Embryonic facial prominence (tissue), 1 donor: ENCODE data around the gene PIM1.

Experiments
- DNase-seq: peaks from one replicate; pipeline ENCODE4 v3.0.0-alpha.2; 2016; ENCODE audit errors: extremely low spot score

The PIM1 gene

DNA sequence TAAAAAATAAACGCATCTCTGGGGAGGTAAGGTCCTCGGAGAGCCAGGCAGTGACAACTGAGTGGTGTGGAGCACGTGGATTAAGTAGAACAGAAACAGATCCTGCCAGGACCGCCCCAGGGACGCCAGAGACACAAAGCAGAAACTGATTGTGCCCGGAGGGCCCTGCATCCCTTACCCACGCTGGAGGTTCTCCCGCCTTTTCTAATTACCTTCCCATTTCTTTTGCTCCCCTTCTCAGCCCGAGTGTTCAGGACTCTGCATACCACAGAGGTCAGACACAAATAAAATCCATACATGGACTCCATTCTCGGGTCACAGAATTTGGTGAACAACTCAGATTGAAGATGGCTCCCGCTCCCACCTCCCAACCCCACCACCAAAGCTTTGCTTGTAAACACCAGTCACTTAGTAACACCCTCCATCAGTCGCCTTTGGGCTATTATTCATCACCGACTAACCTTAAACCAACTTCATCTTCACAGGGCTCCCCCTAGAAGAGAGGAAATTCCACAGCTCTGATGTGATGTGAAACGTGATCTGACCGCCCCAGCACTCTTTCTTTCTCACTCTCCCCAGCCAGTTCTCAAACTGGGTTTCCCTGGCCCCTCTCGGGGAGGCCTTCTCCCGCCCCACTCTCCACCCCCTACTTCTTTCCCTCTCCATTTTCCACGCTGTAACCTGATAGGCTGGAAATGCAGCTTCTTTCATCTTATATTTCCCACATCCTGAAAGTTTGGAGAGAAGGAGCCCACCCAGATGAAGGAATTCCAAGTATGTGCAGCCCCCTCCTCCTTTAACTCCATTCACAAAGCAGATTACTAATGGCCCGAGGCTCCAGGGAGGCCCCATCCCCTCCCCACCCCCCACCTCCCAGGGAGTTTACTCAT is 32.5 kb upstream of the PIM1 start:
- DNase-seq = peak; percentile 92

DNA sequence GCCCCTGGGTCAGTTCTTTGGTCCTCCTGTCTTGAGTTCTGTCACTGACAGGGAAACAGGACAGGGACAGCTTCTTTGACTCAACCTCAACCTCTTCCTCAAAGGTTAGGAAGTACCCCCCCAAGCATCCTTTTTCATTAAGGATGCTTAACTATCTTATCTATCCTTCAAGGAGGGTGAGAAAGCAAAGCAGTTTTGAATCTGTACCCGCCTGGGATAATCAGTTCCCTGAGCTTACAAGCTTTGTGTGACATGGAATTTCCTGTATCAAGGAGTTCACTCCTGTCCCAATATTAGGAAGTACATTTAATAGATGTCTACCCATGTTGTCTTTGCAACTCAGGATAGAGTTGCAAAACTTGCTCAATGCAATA is 31.1 kb upstream of the PIM1 start:
- DNase-seq = no peak

DNA sequence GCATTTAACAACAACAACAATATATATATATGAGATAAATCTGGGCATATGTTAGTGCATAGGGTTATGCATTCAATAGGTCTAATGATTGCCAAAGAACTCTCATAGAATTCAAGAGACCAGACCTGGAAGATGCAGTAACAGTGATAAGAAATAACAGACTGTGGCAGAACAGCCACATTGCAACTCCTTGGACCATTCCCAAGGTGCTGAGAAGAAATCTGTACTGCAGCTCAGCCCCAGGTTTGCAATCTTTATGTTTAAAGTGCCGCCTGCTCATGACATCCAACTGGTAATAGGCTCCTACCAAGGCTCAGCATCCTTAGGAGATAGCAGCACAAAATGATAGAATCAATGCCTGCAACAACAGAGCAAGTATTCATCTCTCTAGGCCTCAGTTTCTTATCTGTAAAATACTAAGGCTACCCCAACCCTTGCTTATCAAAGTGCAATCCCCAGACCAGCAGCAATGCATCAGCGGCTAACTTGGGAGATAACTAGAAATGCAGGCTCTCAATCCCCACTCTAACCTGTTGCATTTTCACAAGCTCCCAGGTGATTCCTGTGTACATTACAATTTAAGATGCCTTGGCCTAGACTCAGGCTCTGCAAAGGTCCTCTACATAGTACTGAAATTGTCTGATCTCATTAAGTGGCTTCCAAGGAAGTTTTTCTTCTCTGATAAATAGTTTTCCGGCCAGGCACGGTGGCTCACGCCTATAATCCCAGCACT is 30.6 kb upstream of the PIM1 start:
- DNase-seq = no peak

DNA sequence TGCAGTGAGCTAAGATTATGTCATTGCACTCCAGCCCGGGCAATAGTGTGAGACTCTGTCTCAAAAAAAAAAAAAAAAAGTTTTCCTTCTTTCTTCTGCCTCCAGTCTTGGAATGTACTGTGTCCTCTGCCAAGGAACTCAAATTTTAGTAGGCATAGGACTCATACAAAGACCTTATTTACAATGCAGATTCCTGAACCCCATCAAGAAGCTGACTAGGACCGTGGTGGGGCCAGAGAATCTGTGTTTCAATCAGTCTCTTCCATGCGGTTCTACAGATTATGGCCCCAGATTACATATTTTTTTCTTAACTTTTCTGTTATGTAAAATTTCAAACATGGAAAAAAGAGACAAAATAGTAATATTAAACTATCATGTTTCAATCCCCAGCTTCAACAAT is 29.8 kb upstream of the PIM1 start:
- no peak for DNase-seq

DNA sequence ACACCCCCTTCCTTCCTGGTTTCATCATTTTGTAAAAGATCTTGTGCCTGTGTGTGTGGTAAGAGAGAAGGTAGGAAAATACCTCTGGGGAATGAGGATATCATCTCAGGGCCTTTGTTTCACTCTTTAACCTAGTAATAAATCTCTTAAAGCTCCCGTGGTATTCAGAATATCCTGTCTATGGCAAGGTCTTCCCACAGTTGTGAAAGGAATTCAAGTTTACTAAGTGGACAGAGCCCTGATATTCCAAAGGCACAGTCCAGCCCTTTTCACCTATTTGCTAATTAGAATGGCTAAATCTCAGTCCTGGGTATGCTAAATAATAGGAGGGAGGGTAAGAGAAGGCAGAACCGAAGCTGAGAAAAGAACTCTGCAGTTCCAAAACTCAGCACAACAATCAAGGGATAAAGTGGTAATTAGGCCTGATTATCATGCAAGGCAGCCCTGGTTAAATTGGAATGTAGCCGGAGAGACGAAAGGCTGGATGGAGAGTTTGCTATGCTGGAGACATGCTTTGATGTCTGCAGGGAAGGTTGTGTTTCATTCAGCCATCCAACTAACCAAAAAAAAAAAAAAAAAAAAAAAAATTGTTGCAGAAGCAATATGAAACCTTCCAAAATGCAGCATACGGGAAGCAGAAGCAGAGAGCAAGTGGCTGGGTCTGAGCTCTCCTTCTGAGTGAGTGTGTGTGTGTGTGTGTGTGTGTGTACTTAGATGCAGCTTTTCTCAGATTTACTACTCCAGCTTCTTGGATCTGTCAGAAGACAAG is 28.5 kb upstream of the PIM1 start:
- DNase-seq = peak; percentile 73

DNA sequence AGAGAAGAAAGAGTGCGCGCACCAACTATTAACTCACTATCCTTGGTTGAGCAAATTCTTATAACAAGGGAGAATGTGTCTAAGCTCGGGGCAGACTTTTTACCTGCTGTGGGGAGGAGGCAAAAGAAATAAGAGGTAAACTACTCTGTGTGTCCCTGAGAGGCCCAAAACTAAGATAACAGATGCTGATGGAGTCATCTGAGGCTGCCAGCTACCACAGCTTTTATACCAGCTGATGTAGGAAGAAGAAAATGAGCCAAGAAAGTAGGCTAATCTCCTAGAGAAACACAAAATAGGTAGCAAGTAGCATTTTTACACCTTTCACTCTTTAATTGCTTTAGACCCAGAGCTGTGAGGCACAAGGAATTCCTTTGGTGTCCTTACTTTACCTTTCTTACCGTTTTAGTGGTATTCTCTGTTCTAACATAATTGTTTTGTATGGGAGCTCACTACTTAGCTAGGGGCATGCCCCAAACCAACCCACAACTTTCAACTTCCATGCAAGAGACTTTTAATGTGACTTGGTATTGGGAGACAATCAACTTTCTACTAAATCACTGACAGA is 27.8 kb upstream of the PIM1 start:
- DNase-seq = no peak

DNA sequence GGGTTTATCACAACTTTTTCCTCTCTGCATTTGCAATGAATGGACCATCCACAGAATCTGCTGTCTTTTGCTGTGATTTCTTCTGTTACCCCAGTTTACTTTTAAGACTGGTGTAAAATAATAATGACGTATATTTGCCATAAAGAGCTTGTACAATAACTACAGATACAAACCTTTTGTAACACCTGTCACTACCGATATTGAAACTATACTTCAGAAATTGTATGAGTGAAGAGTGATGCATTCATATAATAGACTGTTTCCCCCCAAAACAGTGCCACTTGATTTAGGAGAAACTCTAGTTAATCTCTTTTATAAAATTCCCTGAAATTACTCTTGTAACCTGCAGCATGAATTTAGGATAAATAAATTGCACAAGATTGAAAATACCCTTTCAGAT is 26.4 kb upstream of the PIM1 start:
- no peak for DNase-seq

DNA sequence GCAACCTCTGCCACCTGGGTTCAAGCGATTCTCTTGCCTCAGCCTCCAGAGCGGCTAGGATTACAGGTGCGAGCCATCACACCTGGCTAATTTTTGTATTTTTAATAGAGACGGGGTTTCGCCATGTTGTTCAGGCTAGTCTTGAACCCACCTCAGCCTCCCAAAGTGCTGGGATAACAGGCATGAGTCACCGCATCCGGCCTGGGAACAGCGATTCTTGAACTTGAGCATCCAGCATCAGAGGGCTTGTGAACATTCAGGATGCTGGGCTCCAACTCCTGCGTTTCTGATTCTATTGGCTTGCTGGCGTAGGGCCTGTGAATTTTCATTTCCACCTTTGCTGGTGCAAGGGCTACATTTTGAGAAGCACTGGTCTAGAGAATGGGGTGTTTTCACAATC is 24.5 kb upstream of the PIM1 start:
- DNase-seq = no peak

DNA sequence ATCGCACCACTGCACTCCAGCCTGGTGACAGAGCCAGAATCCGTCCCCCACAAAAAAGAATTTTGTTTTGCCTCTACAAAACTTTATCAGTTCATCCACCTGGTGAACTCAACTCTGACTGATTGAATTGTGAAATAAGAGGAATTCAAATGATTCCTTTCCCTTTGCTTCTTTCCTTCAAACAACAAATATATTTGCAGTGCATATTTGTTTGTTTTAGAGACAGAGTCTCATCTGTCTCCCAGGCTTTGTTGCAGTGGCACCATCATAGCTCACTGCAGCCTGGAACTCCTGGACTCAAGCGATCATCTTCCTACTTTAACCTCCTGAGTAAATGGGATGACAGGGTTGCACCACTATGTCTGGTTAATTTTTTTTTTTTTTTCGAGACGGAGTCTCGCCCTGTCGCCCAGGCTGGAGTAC is 23.2 kb upstream of the PIM1 start:
- no peak for DNase-seq

DNA sequence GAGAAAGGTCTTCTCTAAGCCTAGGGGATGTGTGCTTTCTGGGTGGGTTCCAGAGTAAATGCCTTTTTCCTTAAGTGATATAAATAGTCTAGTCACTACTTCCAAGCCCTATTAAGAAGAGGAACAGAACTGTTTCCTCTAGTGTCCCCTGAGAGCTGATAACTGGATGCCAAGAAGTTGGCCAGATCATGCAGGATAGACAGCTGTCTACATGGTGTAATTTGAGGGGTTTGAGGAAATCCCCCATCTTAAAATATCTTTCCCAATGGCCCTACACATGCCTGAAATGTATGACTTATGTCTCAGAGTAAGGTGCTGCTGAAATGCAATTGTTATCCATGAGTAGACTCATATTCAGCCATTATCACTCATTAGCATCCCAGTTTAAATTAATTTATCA is 20.2 kb upstream of the PIM1 start:
- DNase-seq = no peak

DNA sequence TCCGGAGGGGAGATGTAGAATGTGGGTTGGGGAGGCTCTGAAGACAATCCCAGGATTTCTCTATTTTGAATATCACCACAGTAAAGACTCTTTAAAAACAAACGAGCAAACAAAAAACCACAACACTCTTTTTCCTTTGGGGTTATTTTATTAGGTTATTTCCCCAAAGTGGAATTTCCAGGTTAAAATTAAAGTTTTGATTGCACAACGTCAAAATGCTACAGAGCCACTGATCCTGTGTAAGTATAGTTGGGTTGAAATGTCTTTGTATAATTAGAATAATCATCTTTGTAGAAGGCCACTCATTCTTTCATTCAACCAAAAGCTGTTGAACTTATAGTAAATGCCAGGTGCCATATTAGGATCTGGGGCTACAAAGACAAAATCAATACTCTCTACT is 19.6 kb upstream of the PIM1 start:
- DNase-seq = no peak

DNA sequence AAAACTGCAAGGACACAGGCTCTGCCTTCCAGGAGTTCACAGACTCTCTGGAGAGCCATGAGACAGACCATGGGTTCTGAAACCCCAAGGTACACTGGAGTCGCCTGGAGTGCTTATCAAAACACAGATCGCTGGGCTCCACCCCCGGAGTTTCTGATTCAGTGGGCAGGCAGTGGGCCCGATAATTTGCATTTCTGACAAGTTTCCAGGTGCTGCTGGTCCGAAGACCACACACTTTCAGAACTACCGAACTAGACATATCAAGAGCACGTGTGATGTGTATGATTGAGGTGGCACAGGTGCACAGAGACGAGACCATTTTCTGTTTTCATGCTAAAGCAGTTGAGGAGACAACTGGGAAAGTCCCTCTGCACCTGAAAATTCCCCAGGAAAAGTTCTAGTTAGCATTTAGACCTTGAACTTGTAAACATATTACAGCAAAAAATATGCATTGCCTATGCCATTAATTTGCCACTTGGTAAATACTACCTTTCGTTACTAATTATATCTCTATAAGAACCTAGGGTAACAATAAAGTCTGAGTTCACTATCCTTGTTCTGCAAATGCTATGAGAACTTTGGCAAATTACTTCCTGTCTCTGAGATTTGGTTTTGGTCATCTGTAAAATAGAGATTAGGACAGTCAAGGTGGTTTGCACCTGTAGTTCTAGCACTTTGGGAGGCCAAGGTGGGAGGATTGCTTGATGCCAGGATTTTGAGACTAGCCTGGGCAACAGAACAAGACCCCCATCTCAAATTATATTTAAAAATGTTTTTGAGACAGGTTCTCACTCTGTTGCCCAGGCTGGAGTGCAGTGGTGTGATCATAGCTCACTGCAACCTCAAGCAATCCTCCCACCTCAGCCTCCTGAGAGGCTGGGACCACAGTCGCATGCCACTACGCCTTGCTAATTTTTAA is 14.3 kb upstream of the PIM1 start:
- DNase-seq = no peak

DNA sequence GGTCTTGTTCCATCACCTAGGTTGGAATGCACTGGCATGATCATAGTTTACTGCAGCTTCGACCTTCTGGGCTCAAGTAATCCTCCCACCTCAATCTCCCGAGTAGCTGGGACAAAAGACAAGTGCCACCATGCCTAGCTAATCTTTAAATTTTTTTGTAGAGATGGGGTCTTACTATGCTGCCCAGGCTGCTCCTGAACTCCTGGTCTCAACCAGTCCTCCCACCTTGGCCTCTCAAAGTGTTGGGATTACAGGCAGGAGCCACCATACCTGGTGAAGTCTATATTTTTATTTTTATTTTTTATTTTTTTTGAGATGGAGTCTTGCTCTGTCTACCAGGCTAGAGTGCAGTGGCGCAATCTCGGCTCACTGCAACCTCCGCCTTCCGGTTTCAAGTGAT is 11.4 kb upstream of the PIM1 start:
- DNase-seq = no peak

DNA sequence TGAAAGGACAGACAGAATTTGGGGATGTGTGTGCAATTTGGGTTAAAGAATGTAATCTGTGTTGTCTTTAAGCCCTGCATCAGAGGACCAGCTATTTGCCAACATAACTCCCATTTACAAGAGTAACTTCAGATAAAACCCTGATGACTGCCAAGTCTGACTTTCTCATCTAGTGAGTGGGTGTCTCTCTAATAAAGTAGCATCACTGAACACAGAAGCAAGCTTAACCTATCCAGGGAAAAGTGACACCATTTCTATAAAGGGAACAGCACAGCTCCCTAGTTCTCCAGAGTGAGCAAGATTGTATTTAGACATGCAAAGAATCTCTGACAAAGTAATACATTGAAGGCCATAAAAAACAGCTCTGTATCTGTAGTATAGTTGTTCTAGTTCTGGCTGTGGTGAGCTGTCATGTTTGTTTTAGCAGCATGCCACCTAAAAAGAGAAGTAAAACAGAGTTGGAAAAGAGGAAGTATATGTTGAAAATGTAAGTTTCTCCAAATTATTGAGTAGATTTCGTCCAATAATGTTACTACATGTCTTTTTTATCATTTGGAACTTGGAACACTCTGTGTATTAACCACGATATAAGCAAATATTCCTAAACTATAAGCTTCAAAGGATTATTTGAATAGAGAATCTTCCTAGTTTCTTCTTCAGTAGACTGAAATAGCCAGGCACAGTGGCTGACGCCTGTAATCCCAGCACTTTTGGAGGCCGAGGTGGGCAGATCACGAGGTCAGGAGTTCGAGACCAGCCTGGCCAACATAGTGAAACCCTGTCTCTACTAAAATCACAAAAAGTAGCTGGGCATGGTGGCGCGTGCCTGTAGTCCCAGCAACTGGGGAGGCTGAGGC is 8.8 kb upstream of the PIM1 start:
- no peak for DNase-seq

DNA sequence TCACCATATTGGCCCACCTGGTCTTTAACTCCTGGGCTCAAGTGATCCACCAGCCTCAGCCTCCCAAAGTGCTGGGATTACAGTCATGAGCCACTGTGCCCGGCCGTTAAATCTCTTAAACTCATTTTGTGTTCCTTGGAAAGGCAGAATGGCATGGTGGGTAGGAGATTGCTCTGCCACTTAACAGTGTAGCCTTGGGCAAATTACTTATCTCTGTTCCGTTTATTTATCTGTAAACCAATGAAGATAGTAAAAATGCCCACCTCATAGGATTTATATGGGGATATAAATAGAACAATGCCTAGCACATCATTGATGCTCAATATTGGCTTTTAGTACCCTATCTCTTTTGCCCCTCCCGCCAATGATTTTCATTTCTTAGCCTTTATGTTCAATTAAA is 7.2 kb upstream of the PIM1 start:
- no peak for DNase-seq

DNA sequence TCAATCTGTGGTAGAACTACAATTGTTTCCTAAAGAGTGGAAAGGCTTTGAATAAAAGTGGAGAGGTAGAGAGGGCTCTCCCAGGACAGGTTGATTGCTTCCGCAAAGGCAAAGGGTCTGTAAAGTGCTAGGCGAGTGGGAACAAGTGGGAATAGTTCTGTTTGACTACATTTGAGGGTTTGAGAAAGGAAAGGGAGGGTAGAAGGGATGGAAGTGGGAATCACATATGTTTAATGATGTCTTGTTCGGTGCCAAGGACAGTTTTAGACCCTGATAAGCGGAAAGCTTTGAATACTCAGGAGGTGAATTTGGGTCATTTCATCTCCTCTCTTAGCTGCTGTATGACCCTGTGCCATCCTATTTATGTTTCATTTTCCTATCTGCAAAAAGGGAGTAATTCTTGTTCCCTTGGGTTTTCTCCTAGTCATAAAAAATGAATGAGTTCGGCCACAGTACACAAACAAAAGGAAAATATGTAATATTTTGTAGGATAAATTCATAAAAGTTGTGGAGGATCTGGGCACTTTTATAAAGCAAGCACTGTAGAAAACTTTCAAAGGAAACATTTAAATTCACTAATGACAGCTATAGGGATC is 1.7 kb upstream of the PIM1 start:
- DNase-seq = no peak

DNA sequence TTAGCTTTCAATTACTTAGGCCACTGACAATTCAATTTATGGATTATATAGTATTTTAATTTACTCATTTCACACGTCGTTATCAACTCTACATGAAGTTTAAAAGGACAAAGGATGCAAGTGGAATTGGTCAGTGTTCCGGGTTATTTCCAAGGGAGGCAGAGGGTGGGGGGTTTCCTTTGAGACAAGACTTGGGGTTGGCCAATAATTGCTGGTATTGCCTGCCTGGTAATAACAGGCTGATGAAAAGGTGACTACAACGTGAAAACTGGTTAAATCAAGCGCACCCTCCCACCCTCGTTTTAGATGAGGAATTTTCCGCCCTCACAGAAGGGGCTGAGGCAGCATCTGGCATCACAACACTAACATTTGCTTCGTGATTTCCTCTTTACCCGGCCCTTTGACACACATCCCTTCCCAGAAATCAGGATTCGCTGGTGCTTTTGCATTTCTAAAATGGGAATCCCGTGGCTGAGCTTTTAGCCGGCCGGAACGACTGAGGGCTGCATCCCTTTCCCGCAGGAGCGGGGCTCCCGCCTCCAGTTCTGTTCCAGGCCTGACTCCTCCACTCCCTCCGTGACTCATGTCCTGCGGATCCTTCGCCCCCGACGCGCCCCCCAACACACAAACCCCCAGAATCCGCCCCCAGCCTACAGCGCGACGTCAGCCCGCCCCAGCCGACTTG is 999 bp upstream of the PIM1 start:
- peak; percentile 60 for DNase-seq

DNA sequence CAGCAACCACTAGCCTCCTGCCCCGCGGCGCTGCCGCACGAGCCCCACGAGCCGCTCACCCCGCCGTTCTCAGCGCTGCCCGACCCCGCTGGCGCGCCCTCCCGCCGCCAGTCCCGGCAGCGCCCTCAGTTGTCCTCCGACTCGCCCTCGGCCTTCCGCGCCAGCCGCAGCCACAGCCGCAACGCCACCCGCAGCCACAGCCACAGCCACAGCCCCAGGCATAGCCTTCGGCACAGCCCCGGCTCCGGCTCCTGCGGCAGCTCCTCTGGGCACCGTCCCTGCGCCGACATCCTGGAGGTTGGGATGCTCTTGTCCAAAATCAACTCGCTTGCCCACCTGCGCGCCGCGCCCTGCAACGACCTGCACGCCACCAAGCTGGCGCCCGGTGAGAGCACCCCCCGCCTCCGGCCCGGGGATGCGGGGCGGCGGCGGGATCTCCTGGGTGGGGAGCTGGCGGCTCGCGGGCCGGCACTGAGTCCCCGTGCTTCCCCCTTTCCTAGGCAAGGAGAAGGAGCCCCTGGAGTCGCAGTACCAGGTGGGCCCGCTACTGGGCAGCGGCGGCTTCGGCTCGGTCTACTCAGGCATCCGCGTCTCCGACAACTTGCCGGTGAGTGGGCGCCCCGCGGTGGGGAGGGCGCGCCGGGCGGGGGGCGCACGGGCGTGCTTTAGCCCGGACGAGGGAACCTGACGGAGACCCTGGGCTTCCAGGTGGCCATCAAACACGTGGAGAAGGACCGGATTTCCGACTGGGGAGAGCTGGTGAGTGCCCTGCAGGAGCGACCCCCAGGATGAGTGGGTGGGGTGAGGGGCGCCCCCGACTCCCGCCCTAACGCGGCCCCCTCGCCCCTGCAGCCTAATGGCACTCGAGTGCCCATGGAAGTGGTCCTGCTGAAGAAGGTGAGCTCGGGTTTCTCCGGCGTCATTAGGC is 585 bp downstream of the PIM1 start:
- no peak for DNase-seq
